DOHH2 (cell line): ENCODE results near the gene CEL.

Source experiments
- H3F3A ChIP-seq: fragments of 200-600 bp; sonication (generic), shearing (Covaris generic); 2 replicates; pipeline ENCODE4 v1.6.0; 2016; ENCODE audit warnings: antibody characterized with exemption, mild to moderate bottlenecking; ENCODE audit not compliant: control insufficient read depth, insufficient read depth
- H3K27ac ChIP-seq: fragments of 200-600 bp; sonication (generic); 2 replicates; pipeline ENCODE4 v1.5.1; 2014; ENCODE audit warnings: low read depth, mild to moderate bottlenecking, low read length, moderate library complexity
- H3K27me3 ChIP-seq: fragments of 200-600 bp; sonication (generic); 2 replicates; pipeline ENCODE4 v1.6.1; 2014; ENCODE audit warnings: mild to moderate bottlenecking, low read length, mixed read lengths; ENCODE audit not compliant: control insufficient read depth
- H3K36me3 ChIP-seq: fragments of 200-600 bp; sonication (generic); 2 replicates; pipeline ENCODE4 v1.6.1; 2014; ENCODE audit warnings: mild to moderate bottlenecking, low read length, moderate library complexity, mixed read lengths; ENCODE audit not compliant: control insufficient read depth
- H3K4me1 ChIP-seq: fragments of 200-600 bp; sonication (generic); 2 replicates; pipeline ENCODE4 v1.6.1; 2014; ENCODE audit warnings: mild to moderate bottlenecking, low read length, mixed read lengths; ENCODE audit not compliant: control insufficient read depth
- H3K4me2 ChIP-seq: fragments of 200-600 bp; sonication (generic); 2 replicates; pipeline ENCODE4 v1.6.0; 2014; ENCODE audit warnings: mild to moderate bottlenecking, low read length, moderate library complexity
- H3K4me3 ChIP-seq: fragments of 200-600 bp; sonication (generic); 2 replicates; pipeline ENCODE4 v1.5.1; 2014; ENCODE audit warnings: mild to moderate bottlenecking, low read length, mixed read lengths
- H3K79me2 ChIP-seq: fragments of 200-600 bp; sonication (generic); 2 replicates; pipeline ENCODE4 v1.6.1; 2014; ENCODE audit warnings: mild to moderate bottlenecking, low read length, mixed read lengths; ENCODE audit not compliant: control insufficient read depth
- H3K9me2 ChIP-seq: fragments of 200-600 bp; sonication (generic); replicated peaks from 2 replicates; pipeline ENCODE4 v1.6.1; 2014; ENCODE audit warnings: mild to moderate bottlenecking, low read length, mixed read lengths; ENCODE audit not compliant: control insufficient read depth
- H3K9me3 ChIP-seq: fragments of 200-600 bp; sonication (generic); 2 replicates; pipeline ENCODE4 v1.6.1; 2014; ENCODE audit warnings: antibody characterized with exemption, low read length, mixed read lengths; ENCODE audit not compliant: control insufficient read depth, insufficient read depth
- H4K20me1 ChIP-seq: fragments of 200-600 bp; sonication (generic); 2 replicates; pipeline ENCODE4 v1.6.0; 2014; ENCODE audit warnings: low read depth, mild to moderate bottlenecking, antibody characterized with exemption, low read length, moderate library complexity; ENCODE audit not compliant: control insufficient read depth, insufficient read depth
- CTCF ChIP-seq: fragments of 200-600 bp; sonication (generic); IDR thresholded peaks from one replicate; pipeline ENCODE4 v1.5.1; 2014; ENCODE audit warnings: antibody characterized with exemption, mild to moderate bottlenecking, low read depth, low read length; ENCODE audit not compliant: poor library complexity, severe bottlenecking
- EZH2phosphoT487 ChIP-seq: fragments of 200-600 bp; sonication (generic); IDR thresholded peaks from 2 replicates; pipeline ENCODE4 v1.6.1; 2017; ENCODE audit warnings: borderline replicate concordance, mild to moderate bottlenecking, antibody characterized with exemption, low read length, moderate library complexity, mixed read lengths

Gene CEL

DNA sequence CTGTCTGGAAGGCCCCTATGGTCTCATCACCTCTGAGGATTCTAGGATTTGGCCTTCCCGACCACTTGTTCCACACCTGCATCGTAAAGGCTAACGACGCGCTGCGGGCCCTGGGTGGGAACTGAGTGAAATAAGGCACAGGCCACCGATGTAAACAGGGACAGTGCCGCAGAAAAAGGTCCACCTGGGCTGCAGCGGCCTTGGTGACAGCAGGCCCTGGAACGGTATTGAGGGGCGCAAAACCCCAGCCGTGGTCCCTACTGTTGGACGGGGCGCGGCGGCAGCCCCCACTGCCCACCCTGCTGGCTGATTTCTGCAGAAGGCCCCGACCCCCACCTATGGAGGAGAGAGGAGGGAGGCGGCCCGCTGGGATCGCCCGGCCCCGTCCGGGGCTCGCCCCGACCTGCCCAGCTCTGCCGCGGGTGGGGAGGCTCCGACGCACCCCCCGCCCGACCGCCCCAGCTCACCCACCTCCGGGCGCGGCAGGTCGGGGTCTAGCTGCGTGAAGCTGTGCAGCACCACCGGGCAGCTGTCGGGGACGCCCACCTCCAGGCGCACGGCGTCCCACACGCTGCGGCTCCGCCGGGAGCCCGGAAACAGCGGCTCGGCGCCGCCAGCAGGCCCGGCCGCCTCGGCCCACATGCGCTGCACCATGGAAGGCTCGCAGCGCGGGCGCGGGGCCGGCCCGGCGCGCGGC lies 58.9 kb downstream of the CEL start:
- peaks cover 27% of the 10 kb centered on the region for H4K20me1 ChIP-seq
- no peaks in the 10 kb centered on the region for H3K36me3 ChIP-seq
- no peaks in the 10 kb centered on the region for H3K9me2 ChIP-seq
- peaks cover 7% of the 10 kb centered on the region; the same call in 1 of the 2 replicates for H3F3A ChIP-seq
- peak overlapping the region; percentile 76 for H3K4me3 ChIP-seq
- H3K9me3 ChIP-seq = no peaks in the 10 kb centered on the region
- peaks cover 42% of the 10 kb centered on the region for H3K79me2 ChIP-seq
- peaks cover 18% of the 10 kb centered on the region for H3K4me1 ChIP-seq
- no peak overlapping the region for H3K27ac ChIP-seq
- H3K4me2 ChIP-seq = peak overlapping the region; percentile 93
- TF ChIP-seq EZH2phosphoT487 = no peak
- no peak for TF ChIP-seq CTCF
- no peaks in the 10 kb centered on the region for H3K27me3 ChIP-seq
